Measurements from ENCODE around the gene TJP3. TPM values are rescaled to one million over a fixed set of nuclear protein-coding genes. Genes with fewer than 3 reads are reported as not detected.

Gene TJP3
- total RNA-seq, 2 experiments from 2014 or later = 8.2 to 9.0 TPM

- CTCF ChIA-PET = no interaction called here
- Mint-ChIP-seq H3K27me3 (peaks cover 7% of the 10 kb centered on the region), H3K27ac (no peak overlapping the region), H3K4me1 (ENCODE audit: low read depth) (peaks cover 6% of the 10 kb centered on the region), H3K36me3 (ENCODE audit: low read depth) (no peaks in the 10 kb centered on the region), H3K4me3 (no peak overlapping the region), H3K9me3 (no peaks in the 10 kb centered on the region)
- Histone ChIP-seq H3K9me3 (ENCODE audit: control insufficient read depth in 1 of 2, insufficient read depth in 1 of 2, low read length in 2 of 2) (peaks cover 0 to 5% of the 10 kb centered on the region in 2 experiments), H3K27ac (ENCODE audit: low read depth in 1 of 2, low read length in 2 of 2) (no peak overlapping the region), H3K4me1 (ENCODE audit: insufficient read depth, low read length) (peaks cover 8% of the 10 kb centered on the region), H3K4me3 (ENCODE audit: low read length) (no peak overlapping the region), H3K27me3 (ENCODE audit: control insufficient read depth in 1 of 2, insufficient read depth in 2 of 2, low read length in 2 of 2) (peaks cover 0 to 10% of the 10 kb centered on the region in 2 experiments), H3K36me3 (ENCODE audit: insufficient read depth, low read length) (no peaks in the 10 kb centered on the region)
- ATAC-seq (ENCODE audit: poor library complexity) (no peak), DNase-seq (peak in 2 of 14 experiments; percentile 67 to 77)
- no peak for TF ChIP-seq CTCF (IDR thresholded peaks at IDR 0.05)
- intact Hi-C loops (cut with DNase I, micrococcal nuclease) = no loop called here
- POLR2A ChIA-PET = no interaction called here
Measured at GRCh38 chr19:3710265-3710812, 2.2 kb downstream of the TJP3 start.

GRCh38 chr19:3712663-3713611, 4.8 kb downstream of the TJP3 start:
- peaks cover 4% of the 10 kb centered on the region for H3K27me3 Mint-ChIP-seq
- peaks cover 6% of the 10 kb centered on the region for H3K4me1 Mint-ChIP-seq (ENCODE audit: low read depth)
- peaks cover 0 to 3% of the 10 kb centered on the region in 2 experiments for H3K9me3 ChIP-seq (ENCODE audit: control insufficient read depth in 1 of 2, insufficient read depth in 1 of 2, low read length in 2 of 2)
- no peak overlapping the region for H3K4me3 ChIP-seq (ENCODE audit: low read length)
- no peaks in the 10 kb centered on the region for H3K9me3 Mint-ChIP-seq
- no peaks in the 10 kb centered on the region for H3K36me3 ChIP-seq (ENCODE audit: insufficient read depth, low read length)
- no peak for TF ChIP-seq CTCF (IDR thresholded peaks at IDR 0.05)
- DNase-seq (no peak), ATAC-seq (ENCODE audit: poor library complexity) (no peak)
- peaks cover 4% of the 10 kb centered on the region for H3K4me1 ChIP-seq (ENCODE audit: insufficient read depth, low read length)
- CTCF ChIA-PET = no interaction called here
- no peak overlapping the region for H3K4me3 Mint-ChIP-seq
- no peak overlapping the region for H3K27ac Mint-ChIP-seq
- H3K27ac ChIP-seq (ENCODE audit: low read depth in 1 of 2, low read length in 2 of 2) = no peak overlapping the region
- H3K36me3 Mint-ChIP-seq (ENCODE audit: low read depth) = no peaks in the 10 kb centered on the region
- H3K27me3 ChIP-seq (ENCODE audit: control insufficient read depth in 1 of 2, insufficient read depth in 2 of 2, low read length in 2 of 2) = peaks cover 0 to 7% of the 10 kb centered on the region in 2 experiments
- POLR2A ChIA-PET = no interaction called here
- intact Hi-C loops (cut with DNase I, micrococcal nuclease) = no loop called here

- no peaks in the 10 kb centered on the region for H3K9me3 Mint-ChIP-seq
- Histone ChIP-seq H3K36me3 (ENCODE audit: insufficient read depth, low read length) (no peaks in the 10 kb centered on the region), H3K4me3 (ENCODE audit: low read length) (no peak overlapping the region), H3K9me3 (ENCODE audit: control insufficient read depth in 1 of 2, insufficient read depth in 1 of 2, low read length in 2 of 2) (no peaks in the 10 kb centered on the region), H3K4me1 (ENCODE audit: insufficient read depth, low read length) (peaks cover 16% of the 10 kb centered on the region), H3K27ac (ENCODE audit: low read depth in 1 of 2, low read length in 2 of 2) (no peak overlapping the region), H3K27me3 (ENCODE audit: control insufficient read depth in 1 of 2, insufficient read depth in 2 of 2, low read length in 2 of 2) (peaks cover 5 to 11% of the 10 kb centered on the region in 2 experiments)
- intact Hi-C loops (cut with DNase I, micrococcal nuclease) = no loop called here
- no peak for TF ChIP-seq CTCF (IDR thresholded peaks at IDR 0.05)
- H3K4me3 Mint-ChIP-seq = no peak overlapping the region
- H3K27ac Mint-ChIP-seq = no peak overlapping the region
- ChIA-PET CTCF (interaction anchor here (0.5 to 0.6 kb wide), 2 partner anchors 477 to 1108 kb away, joined by 3 to 4 read pairs; no protein-coding TSS in a partner anchor), POLR2A (no interaction called here)
- no peak for DNase-seq
- ATAC-seq (ENCODE audit: poor library complexity) = no peak
- peaks cover 6% of the 10 kb centered on the region for H3K4me1 Mint-ChIP-seq (ENCODE audit: low read depth)
- H3K27me3 Mint-ChIP-seq = peaks cover 8% of the 10 kb centered on the region
- no peaks in the 10 kb centered on the region for H3K36me3 Mint-ChIP-seq (ENCODE audit: low read depth)
Measured at GRCh38 chr19:3716147-3716668, 8.0 kb downstream of the TJP3 start.

All from CD4-positive, alpha-beta T cell (primary cell).